PC-3 (cell line): ENCODE data around the gene DDX39A.

Experiments
- CTCF ChIP-seq: fragments of 300-600 bp; sonication (generic); conservative IDR thresholded peaks from 2 replicates; pipeline ENCODE4 v1.5.1; 2017; ENCODE audit warnings: antibody characterized with exemption, low read depth, mild to moderate bottlenecking, low read length
- EZH2 ChIP-seq: fragments of 300-600 bp; sonication (generic); IDR thresholded peaks from one replicate; pipeline ENCODE4 v1.6.1; 2017; ENCODE audit warnings: antibody characterized with exemption, mild to moderate bottlenecking, low read length; ENCODE audit not compliant: unreplicated experiment
- EZH2phosphoT487 ChIP-seq: fragments of 300-600 bp; sonication (generic); IDR thresholded peaks from 2 replicates; pipeline ENCODE4 v1.6.1; 2018; ENCODE audit warnings: mild to moderate bottlenecking, antibody characterized with exemption, low read length, borderline replicate concordance

GRCh38 chr19:14430712-14431111 is 11.6 kb upstream of the DDX39A start:
- TF ChIP-seq CTCF (no peak), EZH2phosphoT487 (no peak), EZH2 (no peak)
